Ishikawa (cell line): ENCODE measurements around the gene HRH2.

Experiments
- MAX ChIP-seq: IDR thresholded peaks from 2 replicates; pipeline ENCODE4 v1.6.1; 2012
- NFIC ChIP-seq: IDR thresholded peaks from 2 replicates; pipeline ENCODE4 v1.6.1; 2012
- TAF1 ChIP-seq: IDR thresholded peaks from 2 replicates; pipeline ENCODE4 v1.6.1; 2012; ENCODE audit warnings: low read depth, mild to moderate bottlenecking
- TEAD4 ChIP-seq: IDR thresholded peaks from 2 replicates; pipeline ENCODE4 v1.6.1; 2012
- ZBTB7A ChIP-seq: IDR thresholded peaks from 2 replicates; pipeline ENCODE4 v1.6.1; 2012; ENCODE audit warnings: low read depth

GRCh38 chr5:175629793-175630192, 28.1 kb upstream of the HRH2 start:
- no peak for TF ChIP-seq MAX
- no peak for TF ChIP-seq NFIC
- no peak for TF ChIP-seq TEAD4
- TF ChIP-seq ZBTB7A: no peak
- no peak for TF ChIP-seq TAF1
